Upper lobe of left lung (tissue), 4 donors: ENCODE measurements around the gene KDM6B.

ENCODE experiments used
- EP300 ChIP-seq, 4 donors: sonication (generic); formaldehyde crosslinking; IDR thresholded peaks; one replicate each; pipeline ENCODE4 v1.5.1; 2017; ENCODE audit warnings: antibody characterized with exemption in 4 of 4, control low read depth in 2 of 4
- POLR2A ChIP-seq, 4 donors: fragments of 450-650 bp; IDR thresholded peaks; one replicate each; pipeline ENCODE4 v1.5.1; 2016 to 2017; ENCODE audit warnings: antibody characterized with exemption in 4 of 4, mild to moderate bottlenecking in 2 of 4
- POLR2AphosphoS5 ChIP-seq, 2 donors: sonication (generic); formaldehyde crosslinking; IDR thresholded peaks; one replicate each; pipeline ENCODE4 v1.5.1; 2017; ENCODE audit warnings: antibody characterized with exemption in 2 of 2
- TF ChIP-seq, protein P1 (sequence below), 6 experiments: fragments of 450-650 bp in 4 of 6; fragments of 200-600 bp in 2 of 6; sonication (generic) in 2 of 6; IDR thresholded peaks; one replicate each; pipeline ENCODE4 v1.5.1; 2016 to 2019; ENCODE audit warnings: antibody characterized with exemption in 6 of 6

DNA sequence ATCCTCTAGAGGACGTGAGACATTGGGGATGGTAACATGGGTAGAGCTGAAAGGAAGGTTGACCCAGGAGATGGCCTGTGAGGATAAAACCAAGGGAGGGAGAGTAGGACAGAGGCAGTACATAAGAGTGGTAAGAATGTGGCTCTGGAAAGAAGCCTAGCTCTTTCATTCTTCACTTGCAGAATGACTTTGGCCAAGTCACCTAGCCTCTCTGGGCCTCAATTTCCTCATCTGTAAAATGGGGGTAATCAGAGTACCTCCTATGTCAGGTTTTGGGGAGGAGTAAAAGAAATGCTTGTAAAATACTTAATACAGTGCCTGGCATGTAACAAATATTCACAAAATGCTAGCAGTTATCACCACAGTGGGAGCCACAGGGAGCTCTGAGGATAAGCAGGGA, 6.9 kb downstream of the KDM6B start:
- TF ChIP-seq, protein P1, sequence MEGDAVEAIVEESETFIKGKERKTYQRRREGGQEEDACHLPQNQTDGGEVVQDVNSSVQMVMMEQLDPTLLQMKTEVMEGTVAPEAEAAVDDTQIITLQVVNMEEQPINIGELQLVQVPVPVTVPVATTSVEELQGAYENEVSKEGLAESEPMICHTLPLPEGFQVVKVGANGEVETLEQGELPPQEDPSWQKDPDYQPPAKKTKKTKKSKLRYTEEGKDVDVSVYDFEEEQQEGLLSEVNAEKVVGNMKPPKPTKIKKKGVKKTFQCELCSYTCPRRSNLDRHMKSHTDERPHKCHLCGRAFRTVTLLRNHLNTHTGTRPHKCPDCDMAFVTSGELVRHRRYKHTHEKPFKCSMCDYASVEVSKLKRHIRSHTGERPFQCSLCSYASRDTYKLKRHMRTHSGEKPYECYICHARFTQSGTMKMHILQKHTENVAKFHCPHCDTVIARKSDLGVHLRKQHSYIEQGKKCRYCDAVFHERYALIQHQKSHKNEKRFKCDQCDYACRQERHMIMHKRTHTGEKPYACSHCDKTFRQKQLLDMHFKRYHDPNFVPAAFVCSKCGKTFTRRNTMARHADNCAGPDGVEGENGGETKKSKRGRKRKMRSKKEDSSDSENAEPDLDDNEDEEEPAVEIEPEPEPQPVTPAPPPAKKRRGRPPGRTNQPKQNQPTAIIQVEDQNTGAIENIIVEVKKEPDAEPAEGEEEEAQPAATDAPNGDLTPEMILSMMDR (IDR thresholded peaks at IDR 0.05), result no peak
- TF ChIP-seq POLR2AphosphoS5 (IDR thresholded peaks at IDR 0.05) (no peak), POLR2A (IDR thresholded peaks at IDR 0.05) (no peak), EP300 (IDR thresholded peaks at IDR 0.05) (no peak)
